Measurements from ENCODE around the gene CERS6.

- TF ChIP-seq CTCF (IDR thresholded peaks at IDR 0.05) (no peak), POLR2A (IDR thresholded peaks at IDR 0.05) (no peak)
Observed at GRCh38 chr2:168600949-168601348, 144.9 kb downstream of the CERS6 start.

All from esophagus squamous epithelium (tissue), 4 donors.